ENCODE data around the gene LRRFIP1. TPM values are rescaled to one million over a fixed set of nuclear protein-coding genes. Genes with fewer than 3 reads are reported as not detected.

The LRRFIP1 gene
- total RNA-seq, 2 experiments from 2014 or later, result 264 to 281 TPM

- Mint-ChIP-seq H3K27me3 (no peaks in the 10 kb centered on the region), H3K9me3 (no peaks in the 10 kb centered on the region), H3K27ac (no peak overlapping the region), H3K36me3 (ENCODE audit: low read depth) (no peaks in the 10 kb centered on the region), H3K4me3 (no peak overlapping the region), H3K4me1 (ENCODE audit: low read depth) (peaks cover 37% of the 10 kb centered on the region)
- intact Hi-C loops (cut with micrococcal nuclease), result loop anchor here (2.0 to 5.0 kb wide), 2 partner anchors 23 to 36 kb away; no protein-coding TSS in a partner anchor
- CTCF ChIA-PET, result interaction anchor here (0.9 to 9.1 kb wide), 17 partner anchors 9 to 159 kb away, joined by 3 to 142 read pairs (median 5); no protein-coding TSS in a partner anchor
- no peak for ATAC-seq
- no peak for DNase-seq
- TF ChIP-seq, protein P1, sequence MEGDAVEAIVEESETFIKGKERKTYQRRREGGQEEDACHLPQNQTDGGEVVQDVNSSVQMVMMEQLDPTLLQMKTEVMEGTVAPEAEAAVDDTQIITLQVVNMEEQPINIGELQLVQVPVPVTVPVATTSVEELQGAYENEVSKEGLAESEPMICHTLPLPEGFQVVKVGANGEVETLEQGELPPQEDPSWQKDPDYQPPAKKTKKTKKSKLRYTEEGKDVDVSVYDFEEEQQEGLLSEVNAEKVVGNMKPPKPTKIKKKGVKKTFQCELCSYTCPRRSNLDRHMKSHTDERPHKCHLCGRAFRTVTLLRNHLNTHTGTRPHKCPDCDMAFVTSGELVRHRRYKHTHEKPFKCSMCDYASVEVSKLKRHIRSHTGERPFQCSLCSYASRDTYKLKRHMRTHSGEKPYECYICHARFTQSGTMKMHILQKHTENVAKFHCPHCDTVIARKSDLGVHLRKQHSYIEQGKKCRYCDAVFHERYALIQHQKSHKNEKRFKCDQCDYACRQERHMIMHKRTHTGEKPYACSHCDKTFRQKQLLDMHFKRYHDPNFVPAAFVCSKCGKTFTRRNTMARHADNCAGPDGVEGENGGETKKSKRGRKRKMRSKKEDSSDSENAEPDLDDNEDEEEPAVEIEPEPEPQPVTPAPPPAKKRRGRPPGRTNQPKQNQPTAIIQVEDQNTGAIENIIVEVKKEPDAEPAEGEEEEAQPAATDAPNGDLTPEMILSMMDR (IDR thresholded peaks at IDR 0.05), result no peak
- POLR2A ChIA-PET, result interaction anchor here (0.8 to 10.5 kb wide), 4 partner anchors 11 to 73 kb away, joined by 3 to 154 read pairs (median 16); no protein-coding TSS in a partner anchor
Measured at GRCh38 chr2:237671466-237672138, 44.2 kb downstream of the LRRFIP1 start.

- TF ChIP-seq, protein P1 (IDR thresholded peaks at IDR 0.05), result no peak
- peaks cover 43% of the 10 kb centered on the region for H3K4me1 Mint-ChIP-seq (ENCODE audit: low read depth)
- ChIA-PET POLR2A (interaction anchor here (1.1 to 10.5 kb wide), 10 partner anchors 10 to 91 kb away, joined by 4 to 154 read pairs (median 5); no protein-coding TSS in a partner anchor), CTCF (interaction anchor here (0.7 to 9.1 kb wide), 33 partner anchors 9 to 250 kb away, joined by 3 to 142 read pairs (median 5); no protein-coding TSS in a partner anchor)
- intact Hi-C loops (cut with micrococcal nuclease), result loop anchor here (1.0 to 5.0 kb wide), 3 partner anchors 22 to 73 kb away; no protein-coding TSS in a partner anchor
- no peaks in the 10 kb centered on the region for H3K27me3 Mint-ChIP-seq
- H3K4me3 Mint-ChIP-seq, result peak overlapping the region; percentile 73
- no peaks in the 10 kb centered on the region for H3K36me3 Mint-ChIP-seq (ENCODE audit: low read depth)
- peak overlapping the region; percentile 93 for H3K27ac Mint-ChIP-seq
- DNase-seq (peak; percentile 67), ATAC-seq (peak; percentile 14)
- H3K9me3 Mint-ChIP-seq, result no peaks in the 10 kb centered on the region
Measured at GRCh38 chr2:237672731-237673129, 45.3 kb downstream of the LRRFIP1 start.

GRCh38 chr2:237673130-237674001 is 46.0 kb downstream of the LRRFIP1 start:
- TF ChIP-seq, protein P1 (IDR thresholded peaks at IDR 0.05), result peak; percentile 81
- peak; percentile 76 for ATAC-seq
- H3K27ac Mint-ChIP-seq, result peak overlapping the region; percentile 93
- no peaks in the 10 kb centered on the region for H3K9me3 Mint-ChIP-seq
- H3K36me3 Mint-ChIP-seq (ENCODE audit: low read depth), result no peaks in the 10 kb centered on the region
- POLR2A ChIA-PET, result interaction anchor here (0.6 to 10.5 kb wide), 13 partner anchors 9 to 340 kb away, joined by 3 to 154 read pairs (median 4); no protein-coding TSS in a partner anchor
- H3K27me3 Mint-ChIP-seq, result no peaks in the 10 kb centered on the region
- intact Hi-C loops (cut with micrococcal nuclease), result loop anchor here (1.0 to 5.0 kb wide), 3 partner anchors 21 to 72 kb away; no protein-coding TSS in a partner anchor
- H3K4me3 Mint-ChIP-seq, result peak overlapping the region; percentile 73
- peak; percentile 99 for DNase-seq
- H3K4me1 Mint-ChIP-seq (ENCODE audit: low read depth), result peaks cover 43% of the 10 kb centered on the region
- CTCF ChIA-PET, result interaction anchor here (0.7 to 9.1 kb wide), 39 partner anchors 9 to 250 kb away, joined by 3 to 142 read pairs (median 4); no protein-coding TSS in a partner anchor

- Mint-ChIP-seq H3K9me3 (no peaks in the 10 kb centered on the region), H3K4me1 (ENCODE audit: low read depth) (peaks cover 43% of the 10 kb centered on the region), H3K4me3 (peak overlapping the region; percentile 73), H3K27ac (peak overlapping the region; percentile 93), H3K36me3 (ENCODE audit: low read depth) (no peaks in the 10 kb centered on the region), H3K27me3 (no peaks in the 10 kb centered on the region)
- ATAC-seq (peak; percentile 67), DNase-seq (peak; percentile 88)
- TF ChIP-seq, protein P1 (IDR thresholded peaks at IDR 0.05), result no peak
- intact Hi-C loops (cut with micrococcal nuclease), result loop anchor here (5.0 kb wide), 1 partner anchor 32 kb away; no protein-coding TSS in a partner anchor
- ChIA-PET CTCF (interaction anchor here (0.7 to 9.1 kb wide), 8 partner anchors 16 to 70 kb away, joined by 3 to 142 read pairs (median 20); no protein-coding TSS in a partner anchor), POLR2A (interaction anchor here (1.6 to 10.5 kb wide), 6 partner anchors 9 to 93 kb away, joined by 4 to 154 read pairs (median 20); no protein-coding TSS in a partner anchor)
Measured at GRCh38 chr2:237674731-237675276, 47.4 kb downstream of the LRRFIP1 start.

Data from activated CD8-positive, alpha-beta T cell treated with anti-CD3 and anti-CD28 coated beads for 36 hours (primary cell).